Common myeloid progenitor, CD34-positive (primary cell): ENCODE data around the gene HNRNPC.
"Not testable (repeated sequence)": the region's sequence is repeated elsewhere in the genome, so short reads cannot be mapped to it uniquely, and the experiment has no call there.

ENCODE experiments used
- CTCF ChIA-PET: fragments of 350-600 bp; sonication (Branson Sonifier 250); formaldehyde crosslinking; loops from one replicate; lab custom pipeline; 2021; ENCODE audit warnings: antibody characterized with exemption; lab: Charles Lee
- POLR2A ChIA-PET: fragments of 350-600 bp; sonication (Branson Sonifier 250); formaldehyde crosslinking; loops from one replicate; lab custom pipeline; 2021; ENCODE audit warnings: antibody characterized with exemption; lab: Charles Lee
- DNase-seq, 3 donors: peaks; one replicate each; pipeline versions ENCODE4 v3.0.0 to v3.0.0-alpha.2; 2013
- H3K27ac ChIP-seq, 2 experiments: 1 replicate in 1 of 2; 2 replicates in 1 of 2; pipeline ENCODE4 v1.7.0; 2013; ENCODE audit warnings: inconsistent platforms in 2 of 2, low read length in 2 of 2, mild to moderate bottlenecking in 2 of 2, low read depth in 1 of 2, moderate library complexity in 1 of 2; ENCODE audit not compliant: severe bottlenecking in 2 of 2, insufficient read depth in 1 of 2, poor library complexity in 1 of 2
- H3K27me3 ChIP-seq, 5 experiments: replicated peaks in 2 of 5; 1 replicate in 3 of 5; 2 replicates in 2 of 5; pipeline versions ENCODE4 v1.6.1 to v1.7.0; 2013; ENCODE audit warnings: low read length in 4 of 5, mild to moderate bottlenecking in 2 of 5, moderate library complexity in 2 of 5, inconsistent platforms in 1 of 5; ENCODE audit not compliant: insufficient read depth in 5 of 5, control insufficient read depth in 4 of 5
- H3K36me3 ChIP-seq, 4 experiments: 1 replicate in 2 of 4; 2 replicates in 2 of 4; pipeline versions ENCODE4 v1.6.1 to v1.7.0; 2013; ENCODE audit warnings: low read length in 3 of 4, control low read depth in 1 of 4, mild to moderate bottlenecking in 1 of 4; ENCODE audit not compliant: control insufficient read depth in 4 of 4, insufficient read depth in 4 of 4
- H3K4me1 ChIP-seq, 4 experiments: 1 replicate in 3 of 4; 2 replicates in 1 of 4; pipeline versions ENCODE4 v1.6.1 to v1.7.1; 2013; ENCODE audit warnings: low read length in 3 of 4, mild to moderate bottlenecking in 3 of 4, control low read depth in 1 of 4, inconsistent platforms in 1 of 4, moderate library complexity in 1 of 4; ENCODE audit not compliant: control insufficient read depth in 4 of 4, insufficient read depth in 4 of 4; ENCODE audit errors: control extremely low read depth in 1 of 4
- H3K4me3 ChIP-seq, 7 experiments: 1 replicate in 4 of 7; 2 replicates in 3 of 7; pipeline versions ENCODE4 v1.5.1 to v1.7.0; 2013; ENCODE audit warnings: mild to moderate bottlenecking in 7 of 7, low read length in 6 of 7, moderate library complexity in 6 of 7, inconsistent platforms in 2 of 7, low read depth in 2 of 7, control low read depth in 1 of 7; ENCODE audit not compliant: insufficient read depth in 4 of 7, control insufficient read depth in 1 of 7; ENCODE audit errors: extremely low read depth in 1 of 7
- H3K9me3 ChIP-seq, 5 experiments: 1 replicate in 4 of 5; 2 replicates in 1 of 5; pipeline versions ENCODE4 v1.6.1 to v1.7.1; 2013; ENCODE audit warnings: low read length in 4 of 5, mild to moderate bottlenecking in 2 of 5, inconsistent platforms in 1 of 5, low read depth in 1 of 5, moderate library complexity in 1 of 5; ENCODE audit not compliant: control insufficient read depth in 4 of 5, insufficient read depth in 2 of 5; ENCODE audit errors: control extremely low read depth in 1 of 5
- WGBS: methylation state at CpG from one replicate; pipeline ENCODE4 v1.1.5; 2013; ENCODE audit not compliant: insufficient coverage; 5-methylcytosine and 5-hydroxymethylcytosine counted together

HNRNPC gene

DNA sequence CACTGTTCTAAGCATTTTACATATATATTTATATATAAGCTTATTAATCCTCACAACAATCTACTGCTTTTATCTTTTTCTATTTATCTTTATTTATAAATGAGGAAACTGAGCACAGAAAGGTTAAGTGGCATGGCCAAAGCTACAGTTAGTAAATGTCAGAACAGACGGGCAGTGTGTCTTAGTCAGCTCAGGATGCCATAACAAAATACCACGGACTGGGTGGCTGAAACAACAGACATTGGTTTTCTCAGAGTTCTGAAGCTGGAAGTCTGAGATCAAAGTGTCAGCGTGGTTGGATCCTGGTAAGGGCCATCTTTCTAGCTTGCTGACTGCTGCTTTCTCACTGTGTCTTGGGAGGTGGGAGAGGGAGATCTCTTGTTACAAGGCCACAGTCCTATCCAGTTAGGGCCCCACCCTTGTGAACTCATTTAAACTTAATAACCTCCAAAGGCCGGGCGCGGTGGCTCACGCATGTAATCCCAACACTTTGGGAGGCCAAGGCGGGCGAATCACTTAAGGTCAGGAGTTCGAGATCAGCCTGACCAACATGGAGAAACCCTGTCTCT is 30.4 kb upstream of the HNRNPC start:
- H3K9me3 ChIP-seq: no peaks in the 10 kb centered on the region
- H3K27ac ChIP-seq: no peak overlapping the region
- no peaks in the 10 kb centered on the region for H3K36me3 ChIP-seq
- CTCF ChIA-PET: interaction anchor here (0.6 to 0.9 kb wide), 2 partner anchors 8 to 890 kb away, joined by 3 to 4 read pairs; no protein-coding TSS in a partner anchor
- POLR2A ChIA-PET: interaction anchor here (0.7 kb wide), 1 partner anchor 8 kb away, joined by 3 read pairs; no protein-coding TSS in a partner anchor
- peaks cover 3 to 14% (median 7%) of the 10 kb centered on the region in 4 experiments for H3K4me1 ChIP-seq
- peaks cover 0 to 3% (median 0%) of the 10 kb centered on the region in 5 experiments for H3K27me3 ChIP-seq
- no peak for DNase-seq
- 50% methylated on average over 2 of the region's 10 CpGs for WGBS
- H3K4me3 ChIP-seq: no peak overlapping the region

DNA sequence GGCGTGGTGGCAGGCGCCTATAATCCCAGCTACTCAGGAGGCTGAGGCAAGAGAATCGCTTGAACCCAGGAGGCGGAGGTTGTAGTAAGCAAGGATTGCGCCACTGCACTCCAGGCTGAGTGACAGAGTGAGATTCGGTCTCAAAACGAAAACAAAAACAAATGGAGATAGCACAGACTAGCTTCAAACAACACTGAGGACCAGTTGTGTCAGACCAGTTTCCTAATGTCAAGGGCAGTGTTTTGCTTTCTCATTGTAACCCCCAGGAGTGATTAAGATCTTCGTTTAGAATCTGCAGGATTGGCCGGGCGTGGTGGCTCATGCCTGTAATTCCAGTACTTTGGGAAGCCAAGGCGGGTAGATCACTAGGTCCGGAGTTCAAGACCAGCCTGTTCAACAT is 29.1 kb upstream of the HNRNPC start:
- no peak for DNase-seq
- Histone ChIP-seq H3K9me3 (no peaks in the 10 kb centered on the region), H3K4me1 (peaks cover 3 to 14% (median 7%) of the 10 kb centered on the region in 4 experiments), H3K36me3 (no peaks in the 10 kb centered on the region), H3K27ac (no peak overlapping the region), H3K4me3 (no peak overlapping the region), H3K27me3 (peaks cover 0 to 3% (median 0%) of the 10 kb centered on the region in 5 experiments)
- WGBS: 97% methylated on average over 10 of the region's 12 CpGs
- POLR2A ChIA-PET: interaction anchor here (0.6 to 0.8 kb wide), 2 partner anchors 10 to 33 kb away, joined by 3 read pairs; no protein-coding TSS in a partner anchor
- CTCF ChIA-PET: interaction anchor here (0.7 to 1.0 kb wide), 2 partner anchors 10 to 19 kb away, joined by 3 read pairs; no protein-coding TSS in a partner anchor

DNA sequence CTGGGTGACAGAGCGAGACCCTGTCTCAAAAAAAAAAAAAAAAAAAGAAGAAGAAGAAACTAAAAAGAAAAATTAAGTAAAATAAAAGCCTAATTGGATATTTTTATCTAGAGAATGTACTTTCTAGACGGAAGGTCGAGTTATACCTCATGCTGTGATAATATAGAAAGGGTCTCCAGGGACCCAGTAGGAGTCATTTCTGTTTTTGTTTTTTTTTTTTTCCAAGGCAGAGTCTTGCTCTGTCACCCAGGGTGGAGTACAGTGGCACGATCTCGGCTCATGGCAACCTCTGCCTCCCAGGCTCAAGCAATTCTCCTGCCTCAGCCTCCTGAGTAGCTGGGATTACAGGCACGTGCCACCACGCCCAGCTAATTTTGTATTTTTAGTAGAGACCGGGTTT is 24.8 kb upstream of the HNRNPC start:
- H3K27ac ChIP-seq, DNase-seq, H3K27me3 ChIP-seq, H3K4me3 ChIP-seq, H3K36me3 ChIP-seq, CTCF ChIA-PET, POLR2A ChIA-PET, H3K9me3 ChIP-seq, H3K4me1 ChIP-seq: not testable (repeated sequence)
- WGBS: 97% methylated on average over 7 of the region's 8 CpGs

DNA sequence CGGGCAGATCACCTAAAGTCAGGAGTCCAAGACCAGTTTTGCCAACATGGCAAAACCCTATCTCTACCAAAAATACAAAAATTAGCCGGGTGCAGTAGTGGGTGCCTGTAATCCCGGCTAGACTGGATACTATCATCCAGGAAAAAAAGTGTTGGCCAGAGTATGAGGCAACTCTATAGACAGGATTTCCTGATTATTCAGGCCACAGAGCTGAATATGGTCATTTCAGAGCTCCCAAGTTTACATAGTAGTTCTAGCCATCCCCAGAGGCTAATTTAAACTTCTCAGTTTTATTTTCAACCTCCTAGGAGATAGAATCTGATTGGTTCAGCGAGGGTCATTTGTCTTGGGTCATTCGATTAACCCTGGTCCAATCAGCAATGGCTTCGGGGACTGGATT is 17.9 kb upstream of the HNRNPC start:
- no peaks in the 10 kb centered on the region for H3K27me3 ChIP-seq
- no peaks in the 10 kb centered on the region for H3K4me1 ChIP-seq
- WGBS: 97% methylated on average over 5 of the region's 6 CpGs
- no peaks in the 10 kb centered on the region for H3K36me3 ChIP-seq
- no peak overlapping the region for H3K4me3 ChIP-seq
- H3K27ac ChIP-seq: no peak overlapping the region
- H3K9me3 ChIP-seq: no peaks in the 10 kb centered on the region
- ChIA-PET CTCF (no interaction called here), POLR2A (no interaction called here)
- DNase-seq: no peak

DNA sequence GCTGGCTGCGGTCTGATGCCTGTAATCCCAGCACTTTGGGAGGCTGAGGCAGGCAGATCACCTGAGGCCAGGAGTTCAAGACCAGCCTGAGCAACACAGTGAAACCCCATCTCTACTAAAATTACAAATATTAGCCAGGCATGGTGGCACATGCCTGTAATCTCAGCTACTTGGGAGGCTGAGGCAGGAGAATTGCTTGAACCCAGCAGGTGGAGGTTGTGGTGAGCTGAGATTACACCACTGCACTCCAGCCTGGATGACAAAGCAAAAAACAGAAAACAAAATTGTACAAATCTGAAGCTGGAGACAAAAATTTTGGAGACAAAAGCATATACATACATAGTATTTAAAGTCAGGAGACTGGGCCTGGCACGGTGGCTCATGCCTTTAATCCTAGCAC is 17.3 kb upstream of the HNRNPC start:
- CTCF ChIA-PET: not testable (repeated sequence)
- WGBS: 100% methylated on average over 1 of the region's 2 CpGs

DNA sequence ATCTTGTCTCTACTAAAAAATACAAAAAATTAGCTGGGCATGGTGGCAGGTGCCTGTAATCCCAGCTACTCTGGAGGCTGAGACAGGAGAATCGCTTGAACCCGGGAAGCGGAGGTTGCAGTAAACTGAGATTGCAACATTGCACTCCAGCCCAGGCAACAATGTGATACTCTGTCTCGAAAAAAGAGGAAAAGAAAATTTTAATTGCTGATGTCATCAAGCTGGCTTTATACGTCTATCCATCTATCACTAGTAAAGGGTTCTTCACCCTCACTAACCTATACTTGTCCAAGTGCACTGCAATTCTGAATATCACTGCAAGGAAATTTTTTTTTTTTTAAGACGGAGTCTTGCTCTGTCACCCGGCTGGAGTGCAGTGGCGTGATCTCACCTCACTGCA is 12.7 kb upstream of the HNRNPC start:
- POLR2A ChIA-PET: interaction anchor here (0.7 kb wide), 1 partner anchor 341 kb away, joined by 4 read pairs; no protein-coding TSS in a partner anchor
- DNase-seq, H3K36me3 ChIP-seq, H3K27me3 ChIP-seq, H3K4me1 ChIP-seq, H3K27ac ChIP-seq, H3K9me3 ChIP-seq, H3K4me3 ChIP-seq: not testable (repeated sequence)
- CTCF ChIA-PET: interaction anchor here (0.6 kb wide), 1 partner anchor 64 kb away, joined by 3 read pairs; no protein-coding TSS in a partner anchor
- WGBS: 97% methylated on average over 7 of the region's 8 CpGs

More for the DNA sequence above, 17.3 kb upstream of the HNRNPC start:
- H3K9me3 ChIP-seq, DNase-seq, H3K27me3 ChIP-seq, H3K4me3 ChIP-seq, H3K4me1 ChIP-seq, H3K27ac ChIP-seq, POLR2A ChIA-PET, H3K36me3 ChIP-seq: not testable (repeated sequence)

DNA sequence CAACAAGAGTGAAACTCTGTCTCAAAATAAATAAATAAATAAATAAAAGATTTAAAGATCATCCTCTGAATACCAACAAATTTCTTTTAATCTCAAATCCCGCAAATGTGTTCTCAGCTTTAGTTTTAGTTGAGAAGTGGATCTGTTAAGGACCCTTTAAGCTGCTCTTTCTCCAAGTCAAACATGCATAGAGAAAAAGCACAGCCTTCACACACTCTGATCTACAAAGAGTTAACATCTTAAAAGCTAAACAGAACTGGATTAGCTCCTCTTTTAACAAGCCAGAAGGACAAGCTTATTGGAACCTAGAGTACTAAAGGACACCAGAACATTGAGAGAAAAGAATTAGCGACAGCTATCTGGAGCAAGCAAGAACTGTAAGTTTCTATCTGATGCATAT is 10.5 kb upstream of the HNRNPC start, which contains the start of gene RPGRIP1:
Gene RPGRIP1 (plus strand): TSS at position 301 of the 400 bp plus-strand sequence. CDS start 7,894 bp downstream, outside the sequence.
- H3K27ac ChIP-seq: no peak within 1 kb of the TSS
- no peak for DNase-seq
- no peaks in the 10 kb centered on the region for H3K27me3 ChIP-seq
- H3K4me3 ChIP-seq: no peak within 1 kb of the TSS
- H3K9me3 ChIP-seq: no peaks in the 10 kb centered on the region
- H3K36me3 ChIP-seq: no peaks in the 10 kb centered on the region
- POLR2A ChIA-PET: no interaction called here
- WGBS: no CpG with 5 or more reads among the region's 2 CpGs
- H3K4me1 ChIP-seq: no peaks in the 10 kb centered on the region
- CTCF ChIA-PET: interaction anchor here (0.9 kb wide), 1 partner anchor 9 kb away, joined by 4 read pairs; no protein-coding TSS in a partner anchor
